Measurements from ENCODE around the gene ZNF880.
"Not testable (repeated sequence)": the region's sequence is repeated elsewhere in the genome, so short reads cannot be mapped to it uniquely, and the experiment has no call there.

ZNF880 gene

DNA sequence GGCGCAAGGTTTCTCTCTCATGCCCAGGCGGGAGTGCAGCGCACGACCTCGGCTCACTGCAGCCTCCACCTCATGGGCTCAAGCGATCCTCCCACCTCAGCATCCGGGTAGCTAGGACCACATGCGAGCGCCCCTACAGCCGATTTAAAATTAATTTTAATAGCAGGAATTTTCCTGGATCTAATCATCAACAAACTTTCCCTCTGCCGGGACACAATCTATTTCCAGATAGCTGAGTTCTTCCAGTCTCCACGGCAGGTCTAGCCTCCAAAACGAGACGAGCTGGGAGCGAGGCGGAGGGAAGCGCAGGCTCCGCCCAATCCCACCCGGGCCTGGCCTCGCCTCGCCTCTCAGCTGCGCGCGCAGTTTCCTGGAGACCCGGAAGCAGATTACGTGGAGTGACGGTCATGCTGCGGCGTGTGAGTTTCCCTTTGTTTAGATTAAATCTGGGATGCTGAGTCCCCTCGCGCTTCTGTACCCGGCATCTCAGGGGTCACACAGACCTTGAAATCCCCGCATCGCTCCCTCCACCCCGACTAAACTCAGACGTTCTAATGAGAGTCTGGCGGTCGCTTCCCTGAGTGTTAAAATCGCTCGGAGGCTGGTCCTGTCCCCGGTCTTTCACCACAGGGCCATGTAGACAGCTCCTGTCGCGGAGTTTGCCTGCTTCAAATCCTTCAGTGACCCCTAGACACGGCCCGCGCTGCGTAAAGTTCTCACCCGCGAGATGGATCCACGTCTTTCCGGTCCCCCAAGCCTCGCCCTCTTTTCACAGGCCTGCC is at the start of gene ZNF880:
TSS of gene ZNF880 (plus strand) at position 365 of the 782 bp plus-strand sequence. CDS start at position 408, 43 bp downstream.
- peak; percentile 81 to 91 for DNase-seq (ENCODE audit: low read depth in 1 of 2, low spot score in 1 of 2)

DNA sequence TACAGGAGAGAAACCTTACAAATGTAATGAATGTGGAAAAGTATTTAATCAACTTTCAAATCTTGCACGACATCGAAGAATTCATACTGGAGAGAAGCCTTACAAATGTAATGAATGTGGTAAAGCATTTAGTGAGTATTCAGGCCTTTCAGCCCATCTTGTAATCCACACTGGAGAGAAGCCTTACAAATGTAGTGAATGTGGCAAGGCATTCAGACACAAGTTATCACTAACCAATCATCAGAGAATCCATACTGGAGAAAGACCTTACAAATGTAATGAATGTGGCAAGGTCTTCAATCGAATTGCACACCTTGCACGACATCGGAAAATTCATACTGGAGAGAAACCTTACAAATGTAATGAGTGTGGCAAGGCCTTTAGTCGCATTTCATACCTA is 47.3 kb upstream of the ZNF880 start:
- no peak for DNase-seq (ENCODE audit: low read depth in 1 of 2, low spot score in 1 of 2)

DNA sequence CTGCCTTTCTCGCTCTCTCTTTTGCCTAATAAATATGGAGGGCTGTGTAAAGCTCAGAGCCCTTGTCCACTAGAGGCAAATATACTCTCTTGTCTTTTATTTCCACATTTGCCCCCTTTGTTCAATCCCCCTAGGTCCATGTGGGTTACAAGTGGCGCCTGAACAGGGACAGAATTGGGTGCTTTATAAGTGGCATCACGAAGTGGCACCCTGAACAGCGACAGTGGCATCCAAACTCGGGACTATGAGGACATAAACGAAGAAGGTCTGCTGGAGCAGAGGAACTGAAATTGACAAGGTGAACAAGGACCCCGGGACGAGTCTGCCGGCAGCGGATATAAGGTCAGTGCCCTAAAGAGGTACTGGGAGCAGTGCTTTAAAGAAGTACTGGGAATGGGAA is 38.0 kb upstream of the ZNF880 start:
- DNase-seq (ENCODE audit: low read depth in 1 of 2, low spot score in 1 of 2), result no peak

DNA sequence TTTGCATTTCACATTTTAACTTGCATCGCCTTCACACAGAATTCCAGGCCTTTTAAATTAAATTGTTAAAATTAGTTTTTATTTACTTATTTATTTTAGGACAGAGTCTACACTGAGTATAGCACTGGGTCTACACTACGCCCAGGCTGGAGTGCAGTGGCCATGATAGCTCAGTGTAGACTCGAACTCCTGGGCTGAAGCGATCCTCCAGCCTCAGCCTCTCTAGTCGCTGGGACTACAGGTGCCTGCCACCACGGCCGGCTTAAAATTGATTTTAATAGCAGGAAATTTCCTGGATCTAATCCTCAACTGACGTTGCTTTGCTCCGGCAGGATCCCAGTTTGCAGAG is 34.0 kb upstream of the ZNF880 start:
- DNase-seq (ENCODE audit: low read depth in 1 of 2, low spot score in 1 of 2), result no peak

DNA sequence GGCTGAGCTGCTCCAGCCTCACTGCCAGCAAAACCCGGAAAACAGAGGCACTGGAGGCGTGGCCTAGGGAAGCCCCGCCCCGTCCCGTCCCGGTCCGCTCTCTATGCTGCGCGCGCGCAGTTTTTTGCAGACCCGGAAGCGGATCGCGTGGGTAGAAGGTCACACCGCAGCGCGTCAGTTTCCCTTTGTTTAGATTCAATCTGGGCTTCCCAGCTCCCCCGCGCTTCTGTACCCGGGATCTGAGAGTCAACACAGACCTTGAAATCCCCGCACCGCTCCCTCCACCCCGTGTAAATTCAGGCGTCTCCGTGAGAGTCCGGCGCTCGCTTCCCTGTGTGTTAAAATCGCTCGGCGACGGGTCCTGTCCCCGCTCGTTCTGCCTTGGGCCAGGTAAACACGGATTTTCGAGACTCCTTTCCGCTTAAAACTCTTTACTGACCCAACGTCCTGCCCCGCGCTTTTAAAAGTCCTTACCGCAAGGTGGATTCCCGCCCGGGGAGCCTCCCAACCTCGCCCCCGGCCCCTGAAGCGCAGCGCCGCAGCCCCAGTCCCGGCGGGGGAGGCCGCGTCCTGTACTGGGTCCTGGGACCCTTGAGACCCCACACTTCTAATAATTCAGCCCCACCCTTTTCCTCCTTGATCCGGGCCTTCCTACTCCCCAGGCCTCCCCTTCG is 33.5 kb upstream of the ZNF880 start, which contains the start of gene ZNF610:
TSS of gene ZNF610 (plus strand) at position 127 of the 674 bp plus-strand sequence. CDS start 12,930 bp downstream, outside the sequence.
- DNase-seq (ENCODE audit: low read depth in 1 of 2, low spot score in 1 of 2), result peak; percentile 76 to 87

DNA sequence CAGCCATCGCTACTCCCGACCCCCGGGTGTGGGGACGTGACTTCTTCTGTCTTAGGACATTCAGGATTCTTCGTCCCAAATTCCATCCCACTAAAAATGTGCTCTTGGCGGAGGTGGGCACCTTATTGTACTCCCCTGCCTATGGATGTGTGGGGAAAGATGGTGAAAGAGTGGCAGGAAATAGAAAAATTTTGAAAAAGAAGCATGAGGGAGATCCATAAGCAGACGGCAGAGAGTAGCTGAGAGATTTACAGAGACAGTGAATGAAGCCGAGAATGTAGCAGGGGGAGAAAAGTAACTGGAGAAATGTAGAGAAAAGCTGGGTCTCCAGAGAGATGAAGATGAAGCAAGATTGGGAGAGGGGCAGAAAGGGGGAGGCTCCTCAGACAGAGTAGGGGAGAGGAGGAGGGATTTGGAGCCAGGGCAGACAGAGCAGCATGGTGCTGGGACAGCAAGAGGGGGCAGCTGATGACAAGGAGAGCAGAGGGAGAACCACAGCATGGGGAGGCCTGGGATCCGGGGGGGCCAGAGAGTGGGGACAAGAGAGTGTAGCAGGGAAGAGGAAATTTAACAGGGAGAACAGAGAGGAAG is 32.8 kb upstream of the ZNF880 start:
- no peak for DNase-seq (ENCODE audit: low read depth in 1 of 2, low spot score in 1 of 2)

DNA sequence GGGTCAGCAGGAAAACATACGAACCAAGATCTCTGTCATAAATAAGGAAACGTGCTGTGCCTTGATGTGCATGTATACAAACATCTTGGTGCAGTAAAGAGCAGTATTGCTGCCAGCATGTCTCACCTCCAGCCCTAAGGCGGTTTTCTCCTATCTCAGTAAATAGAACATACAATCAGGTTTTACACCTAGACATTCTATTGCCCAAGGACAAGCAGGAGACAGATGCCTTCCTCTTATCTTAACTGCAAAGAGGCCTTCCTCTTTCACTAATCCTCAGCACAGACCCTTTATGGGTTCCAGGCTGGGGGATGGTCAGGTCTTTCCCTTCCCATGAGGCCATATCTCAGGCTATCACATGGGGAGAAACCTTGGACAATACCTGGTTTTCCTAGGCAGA is 30.7 kb upstream of the ZNF880 start:
- not testable (repeated sequence) for DNase-seq (ENCODE audit: low read depth in 1 of 2, low spot score in 1 of 2)

DNA sequence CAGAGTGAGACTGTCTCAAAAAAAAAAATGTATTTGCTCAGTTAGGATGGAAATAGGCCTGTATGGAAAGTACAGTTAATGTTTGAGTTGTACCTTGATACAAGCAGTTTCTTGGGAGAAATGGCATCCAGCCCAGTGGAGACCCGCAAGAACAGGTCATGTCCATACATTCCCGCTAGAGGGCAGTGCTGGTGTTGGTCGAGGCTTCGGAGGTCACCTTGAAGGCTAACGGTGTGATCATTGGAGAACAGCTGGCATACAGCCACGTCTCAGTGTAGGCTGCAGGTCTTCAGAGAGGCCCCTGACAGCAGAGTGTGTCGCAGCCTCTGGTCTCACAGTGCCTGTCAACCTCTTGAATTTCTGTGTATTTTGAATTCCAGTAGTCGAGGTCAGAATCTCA is 26.2 kb upstream of the ZNF880 start:
- DNase-seq (ENCODE audit: low read depth in 1 of 2, low spot score in 1 of 2), result peak; percentile 14 to 17

DNA sequence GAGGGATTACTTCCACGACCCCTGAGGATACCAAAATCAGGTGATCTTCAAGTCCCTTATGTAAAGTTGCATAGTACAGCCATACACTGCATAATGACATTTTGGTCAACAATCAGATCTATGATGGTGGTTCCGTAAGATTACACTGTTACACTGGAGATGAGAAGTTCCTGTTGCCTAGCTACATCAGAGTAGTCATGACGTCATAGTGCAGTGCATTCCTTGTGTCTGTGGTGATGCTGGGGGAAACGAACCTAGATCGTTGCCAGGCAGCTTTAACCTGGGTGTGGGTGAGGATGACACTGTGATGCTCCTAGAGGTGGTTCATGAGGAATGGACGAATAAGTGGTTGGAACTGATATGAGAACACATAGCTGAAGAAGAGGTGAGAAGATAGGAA is 24.6 kb upstream of the ZNF880 start:
- DNase-seq (ENCODE audit: low read depth in 1 of 2, low spot score in 1 of 2), result no peak

DNA sequence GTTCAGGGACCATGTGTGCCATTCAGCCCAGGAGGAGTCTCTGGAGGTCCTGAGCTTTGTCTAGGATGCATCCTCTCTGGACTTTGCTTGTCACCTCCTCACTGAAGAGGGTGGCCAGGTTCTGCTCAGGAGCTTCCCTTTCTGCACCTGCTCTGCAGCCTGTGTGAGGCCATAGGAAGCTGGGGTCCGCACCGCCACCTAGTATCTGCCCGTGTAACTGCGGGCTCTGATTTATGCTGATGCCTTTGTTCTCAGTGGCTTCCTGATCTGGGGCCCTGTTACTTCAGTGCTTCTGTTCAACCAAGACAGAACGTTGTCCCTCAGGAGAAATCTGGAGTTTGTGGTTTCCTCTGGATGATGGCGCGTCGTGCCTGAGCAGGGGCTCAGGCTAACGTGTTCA is 18.2 kb upstream of the ZNF880 start:
- DNase-seq (ENCODE audit: low read depth in 1 of 2, low spot score in 1 of 2), result no peak

DNA sequence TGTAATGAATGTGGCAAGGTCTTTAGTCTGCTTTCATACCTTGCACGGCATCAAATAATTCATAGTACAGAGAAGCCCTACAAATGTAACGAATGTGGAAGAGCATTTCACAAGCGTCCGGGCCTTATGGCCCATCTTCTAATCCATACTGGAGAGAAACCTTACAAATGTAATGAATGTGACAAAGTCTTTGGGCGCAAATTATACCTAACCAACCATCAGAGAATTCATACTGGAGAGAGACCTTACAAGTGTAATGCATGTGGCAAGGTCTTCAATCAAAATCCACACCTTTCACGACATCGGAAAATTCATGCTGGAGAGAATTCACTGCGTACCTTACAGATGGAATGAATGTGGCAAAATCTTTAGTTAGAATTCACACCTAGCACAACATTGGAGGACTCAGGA is 3.3 kb upstream of the ZNF880 start:
- DNase-seq (ENCODE audit: low read depth in 1 of 2, low spot score in 1 of 2), result no peak

DNA sequence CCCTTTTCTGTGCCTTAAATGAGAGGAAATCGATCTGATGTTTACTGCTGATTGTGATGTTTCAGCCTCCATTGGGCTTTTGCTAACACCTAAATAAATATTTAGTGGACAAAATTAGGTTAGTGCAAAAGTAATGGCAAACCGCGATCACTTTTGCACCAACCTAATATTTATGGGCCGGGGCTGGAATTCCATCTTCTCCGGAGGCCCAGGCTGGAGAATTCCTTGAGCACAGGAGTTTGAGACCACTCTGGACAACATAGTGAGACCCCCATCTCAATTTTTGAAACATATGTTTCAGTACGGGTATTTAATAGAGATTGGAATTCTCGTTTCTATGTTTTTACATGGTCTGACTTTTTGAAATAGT is 603 bp downstream of the ZNF880 start:
- no peak for DNase-seq (ENCODE audit: low read depth in 1 of 2, low spot score in 1 of 2)

DNA sequence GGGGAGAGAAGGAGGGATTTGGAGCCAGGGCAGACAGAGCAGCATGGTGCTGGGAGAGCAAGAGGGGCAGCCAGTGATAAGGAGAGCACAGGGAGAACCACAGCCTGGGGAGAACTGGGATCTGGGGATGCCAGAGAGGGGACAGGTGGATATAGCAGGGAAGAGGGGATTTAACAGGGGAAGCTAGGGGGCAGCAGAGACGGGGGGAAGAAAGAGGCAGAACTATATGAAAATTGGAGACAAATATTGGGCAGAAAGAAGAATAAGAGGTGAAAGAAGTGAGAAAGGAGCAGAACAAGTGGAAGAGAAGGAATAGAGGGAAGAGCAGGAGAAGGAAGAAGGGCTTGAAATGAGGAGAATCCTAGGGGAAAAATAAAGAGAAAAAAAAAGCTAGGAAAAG is 21.4 kb downstream of the ZNF880 start:
- DNase-seq (ENCODE audit: low read depth in 1 of 2, low spot score in 1 of 2), result no peak

DNA sequence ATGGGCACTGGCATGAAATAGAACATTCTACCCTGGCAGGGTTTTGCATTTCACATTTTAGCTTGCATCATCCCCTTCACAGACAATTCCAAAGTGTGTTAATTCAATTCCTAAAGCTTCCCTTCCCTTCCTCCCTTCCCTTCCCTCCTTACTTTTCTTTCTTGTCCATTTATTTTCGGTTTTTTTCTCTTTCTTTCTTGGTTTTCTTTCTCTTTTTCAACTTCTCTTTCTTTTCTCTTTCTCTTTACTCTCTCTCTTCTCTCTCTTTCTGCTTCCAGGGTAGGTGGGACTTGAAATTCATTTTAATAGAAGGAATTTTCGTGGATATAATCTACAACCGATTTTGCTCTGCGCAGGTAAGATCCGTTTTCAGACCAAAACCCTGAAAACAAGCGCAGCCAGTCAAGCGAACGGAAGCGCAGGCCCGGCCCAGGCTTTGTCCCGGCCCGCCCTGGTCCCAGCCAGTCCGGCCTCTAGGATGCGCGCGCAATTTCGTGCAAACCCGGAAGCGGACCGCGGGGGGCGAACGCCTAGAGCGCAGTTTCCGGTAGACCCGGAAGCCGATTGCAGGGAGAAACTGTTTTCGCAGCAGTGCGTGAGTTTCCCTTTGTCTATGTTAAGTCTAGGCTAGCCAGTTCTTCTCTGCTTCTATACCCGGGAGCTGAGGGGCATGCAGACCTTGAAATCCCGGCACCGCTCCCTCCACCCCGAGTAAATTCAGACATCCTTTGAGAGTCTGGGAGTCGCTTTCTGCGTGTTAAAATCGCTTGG is 27.8 kb downstream of the ZNF880 start, which contains the start of gene ZNF528:
TSS of gene ZNF528 (plus strand) at position 540 of the 771 bp plus-strand sequence. CDS start 4,165 bp downstream, outside the sequence.
- DNase-seq (ENCODE audit: low read depth in 1 of 2, low spot score in 1 of 2), result peak; percentile 87 to 93

DNA sequence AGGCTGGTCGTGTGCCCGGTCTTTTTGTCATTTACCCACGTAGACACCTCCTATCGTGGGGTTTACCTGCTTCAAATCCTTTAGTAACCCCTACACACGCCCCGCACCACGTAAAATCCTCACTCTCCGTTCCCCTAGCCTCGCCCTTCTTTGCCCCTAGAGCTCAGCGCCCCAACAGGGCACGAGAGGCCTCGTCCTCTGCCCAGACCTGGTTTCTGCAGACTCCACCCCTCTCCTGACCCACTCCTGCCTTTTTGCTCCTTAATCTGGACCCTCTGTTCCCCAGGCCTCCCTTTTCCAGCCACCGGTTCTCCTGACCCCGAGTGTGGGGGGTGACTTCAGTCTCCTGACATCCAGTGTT is 28.3 kb downstream of the ZNF880 start:
- no peak for DNase-seq (ENCODE audit: low read depth in 1 of 2, low spot score in 1 of 2)

DNA sequence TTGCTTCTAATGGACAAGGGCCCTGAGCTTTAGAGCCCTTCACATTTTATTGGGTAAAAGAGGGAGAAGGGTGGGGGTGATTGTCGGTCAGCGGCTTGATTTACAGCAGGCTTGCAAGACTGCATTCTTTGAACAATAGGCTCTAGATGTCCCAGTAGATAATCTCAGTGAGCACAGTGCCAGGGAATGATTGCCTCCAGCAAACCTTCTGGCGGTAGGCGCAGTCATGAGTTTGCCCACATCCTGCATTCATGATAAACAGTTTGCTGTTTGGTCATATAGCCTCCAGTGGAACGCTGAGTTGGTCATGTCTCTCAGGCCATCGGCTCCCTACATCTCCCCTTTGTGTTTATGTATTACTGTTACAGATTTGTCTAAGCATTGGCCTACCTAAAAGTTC is 40.6 kb downstream of the ZNF880 start:
- no peak for DNase-seq (ENCODE audit: low read depth in 1 of 2, low spot score in 1 of 2)

DNA sequence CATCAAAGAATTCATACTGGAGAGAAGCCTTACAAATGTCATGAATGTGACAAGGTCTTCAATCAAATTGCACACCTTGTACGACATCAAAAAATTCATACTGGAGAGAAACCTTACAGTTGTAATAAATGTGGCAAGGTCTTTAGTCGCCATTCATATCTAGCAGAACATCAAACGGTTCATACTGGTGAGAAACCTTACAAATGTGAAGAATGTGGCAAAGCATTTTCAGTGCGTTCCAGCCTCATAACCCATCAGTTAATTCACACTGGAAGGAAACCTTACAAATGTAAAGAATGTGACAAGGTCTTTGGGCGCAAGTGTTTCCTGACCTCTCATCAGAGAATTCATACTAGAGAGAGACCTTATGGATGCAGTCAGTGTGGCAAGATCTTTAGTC is 46.0 kb downstream of the ZNF880 start:
- DNase-seq (ENCODE audit: low read depth in 1 of 2, low spot score in 1 of 2), result no peak

DNA sequence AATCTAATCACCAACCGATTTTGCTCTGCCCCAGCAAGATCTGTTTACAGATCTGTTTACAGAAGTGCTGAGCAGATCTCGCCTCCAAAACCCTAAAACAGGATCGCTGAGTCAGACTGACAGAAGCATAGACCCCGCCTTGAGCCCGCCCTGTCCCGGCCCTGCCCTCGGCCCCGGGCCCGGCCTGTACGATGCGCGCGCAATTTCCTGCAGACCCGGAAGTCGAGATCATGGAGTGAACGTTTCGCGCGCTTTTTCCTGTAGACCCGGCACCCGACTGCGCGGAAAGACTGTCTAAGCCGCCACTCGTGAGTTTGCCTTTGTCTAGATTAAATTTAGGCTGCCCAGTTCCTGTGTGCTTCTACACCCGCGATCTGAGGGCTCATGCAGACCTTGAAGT is 59.2 kb downstream of the ZNF880 start, which contains the start of gene ZNF534:
TSS of gene ZNF534 (plus strand) at position 212 of the 400 bp plus-strand sequence. CDS start 2,327 bp downstream, outside the sequence.
- DNase-seq (ENCODE audit: low read depth in 1 of 2, low spot score in 1 of 2), result no peak

Measured in activated CD4-positive, alpha-beta T cell treated with anti-CD3 and anti-CD28 coated beads, Interleukin-2, amount 50 U/mL, for 24 hours (primary cell).